GM10266 (cell line): ENCODE results near the gene PSMD5.

Source experiments
- DNase-seq: peaks from one replicate; pipeline ENCODE4 v3.0.0; 2012; ENCODE audit errors: extremely low spot score
- TF ChIP-seq, protein P1 (sequence below): IDR thresholded peaks from 2 replicates; pipeline ENCODE4 v1.5.1; 2012; ENCODE audit warnings: mild to moderate bottlenecking, low read depth; ENCODE audit not compliant: control insufficient read depth, insufficient read depth; ENCODE audit errors: missing control alignments

Gene PSMD5

DNA sequence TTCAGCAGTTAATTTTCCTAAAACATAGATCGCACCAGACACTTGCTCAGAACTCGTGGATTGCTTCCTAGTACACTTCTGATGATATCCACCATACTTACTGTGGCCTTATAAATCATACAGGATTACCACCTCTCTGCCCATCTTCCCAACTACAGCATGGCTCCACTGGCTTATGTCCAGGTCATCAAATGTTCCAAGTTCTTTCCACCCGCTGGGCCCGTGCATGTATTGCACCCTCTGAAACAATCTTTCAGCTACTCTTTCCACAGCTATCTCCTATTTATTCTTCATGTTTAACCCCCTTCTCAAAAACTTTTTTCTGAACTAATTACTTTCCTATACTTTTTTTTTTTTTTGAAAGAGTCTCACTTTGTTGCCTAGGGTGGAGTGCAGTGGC is 68.0 kb downstream of the PSMD5 start:
- DNase-seq: no peak
- TF ChIP-seq, protein P1, sequence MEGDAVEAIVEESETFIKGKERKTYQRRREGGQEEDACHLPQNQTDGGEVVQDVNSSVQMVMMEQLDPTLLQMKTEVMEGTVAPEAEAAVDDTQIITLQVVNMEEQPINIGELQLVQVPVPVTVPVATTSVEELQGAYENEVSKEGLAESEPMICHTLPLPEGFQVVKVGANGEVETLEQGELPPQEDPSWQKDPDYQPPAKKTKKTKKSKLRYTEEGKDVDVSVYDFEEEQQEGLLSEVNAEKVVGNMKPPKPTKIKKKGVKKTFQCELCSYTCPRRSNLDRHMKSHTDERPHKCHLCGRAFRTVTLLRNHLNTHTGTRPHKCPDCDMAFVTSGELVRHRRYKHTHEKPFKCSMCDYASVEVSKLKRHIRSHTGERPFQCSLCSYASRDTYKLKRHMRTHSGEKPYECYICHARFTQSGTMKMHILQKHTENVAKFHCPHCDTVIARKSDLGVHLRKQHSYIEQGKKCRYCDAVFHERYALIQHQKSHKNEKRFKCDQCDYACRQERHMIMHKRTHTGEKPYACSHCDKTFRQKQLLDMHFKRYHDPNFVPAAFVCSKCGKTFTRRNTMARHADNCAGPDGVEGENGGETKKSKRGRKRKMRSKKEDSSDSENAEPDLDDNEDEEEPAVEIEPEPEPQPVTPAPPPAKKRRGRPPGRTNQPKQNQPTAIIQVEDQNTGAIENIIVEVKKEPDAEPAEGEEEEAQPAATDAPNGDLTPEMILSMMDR: no peak

DNA sequence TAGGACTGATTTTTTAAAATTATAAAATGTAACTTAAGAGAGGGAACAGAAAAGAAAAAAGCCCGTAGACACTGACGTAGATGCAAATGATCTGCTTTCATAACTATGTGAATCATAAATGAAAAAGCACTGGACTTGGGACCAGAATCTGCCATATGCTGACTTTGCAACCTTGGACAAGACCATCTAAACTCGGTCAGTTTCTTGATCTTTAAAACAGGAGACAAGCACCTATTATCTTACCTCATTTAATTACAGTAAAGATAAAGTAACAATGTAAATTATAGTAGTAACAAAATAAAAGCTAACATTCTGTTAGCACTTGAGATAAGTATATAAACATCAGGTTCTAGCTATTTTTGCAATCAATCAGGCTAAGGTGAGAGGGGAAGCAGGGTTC is 69.5 kb downstream of the PSMD5 start:
- DNase-seq: no peak
- TF ChIP-seq, protein P1: no peak

DNA sequence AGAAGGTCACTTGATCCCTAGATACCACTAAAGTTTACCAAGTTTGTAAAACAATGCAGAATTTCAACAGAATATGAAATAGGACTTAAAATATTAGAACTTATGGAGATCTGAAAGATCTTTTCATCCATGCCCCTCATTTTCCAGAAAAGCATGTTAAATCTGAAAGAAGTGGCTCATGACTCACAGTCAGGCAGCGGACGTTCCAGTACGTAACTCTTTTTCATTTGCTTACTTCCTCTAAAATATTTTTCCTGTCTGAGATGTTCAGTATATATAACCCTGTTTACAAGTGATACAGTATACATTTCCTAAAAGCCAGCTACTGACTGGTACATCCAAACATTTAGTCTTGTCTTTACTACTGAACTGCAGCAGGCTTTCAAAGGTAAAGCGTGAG is 71.8 kb downstream of the PSMD5 start:
- TF ChIP-seq, protein P1: no peak
- DNase-seq: no peak

DNA sequence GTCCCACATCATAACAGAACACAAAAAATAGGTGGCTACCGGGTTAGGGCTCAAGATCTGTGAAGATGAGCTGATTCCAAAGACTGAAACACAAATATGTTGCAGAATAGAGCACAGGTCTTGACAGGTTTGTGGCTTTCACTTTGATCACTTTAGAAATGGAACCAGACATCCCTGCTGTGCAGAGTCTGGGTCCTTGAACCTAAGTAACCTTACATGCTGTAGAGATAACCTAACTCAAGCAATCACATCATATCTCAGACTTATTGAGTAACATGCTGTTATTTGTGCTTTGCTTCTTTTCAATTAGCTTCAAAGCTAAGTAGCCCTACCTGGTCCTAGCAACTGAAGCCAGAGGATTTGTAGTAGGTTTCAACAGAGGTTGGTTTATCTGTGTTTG is 73.8 kb downstream of the PSMD5 start:
- TF ChIP-seq, protein P1: no peak

DNA sequence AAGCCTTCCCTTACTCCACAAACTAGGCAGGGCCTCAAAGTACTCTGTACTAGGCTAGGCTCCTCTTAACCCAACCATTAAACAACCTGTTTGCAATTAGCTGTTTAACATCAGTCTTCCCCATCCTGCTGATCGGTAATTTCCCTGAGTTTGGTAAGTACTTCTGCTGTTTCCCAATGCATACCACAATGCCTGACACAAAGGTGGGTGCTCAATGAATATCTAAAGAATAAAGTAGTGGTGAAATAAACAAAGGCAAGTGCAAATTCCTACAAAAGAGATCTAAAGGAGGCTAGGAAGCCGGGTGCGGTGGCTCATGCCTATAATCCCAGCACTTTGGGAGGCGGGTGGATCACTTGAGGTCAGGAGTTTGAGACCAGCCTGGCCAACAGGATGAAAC is 74.5 kb downstream of the PSMD5 start:
- no peak for DNase-seq

More for the DNA sequence above, 73.8 kb downstream of the PSMD5 start:
- DNase-seq: no peak

DNA sequence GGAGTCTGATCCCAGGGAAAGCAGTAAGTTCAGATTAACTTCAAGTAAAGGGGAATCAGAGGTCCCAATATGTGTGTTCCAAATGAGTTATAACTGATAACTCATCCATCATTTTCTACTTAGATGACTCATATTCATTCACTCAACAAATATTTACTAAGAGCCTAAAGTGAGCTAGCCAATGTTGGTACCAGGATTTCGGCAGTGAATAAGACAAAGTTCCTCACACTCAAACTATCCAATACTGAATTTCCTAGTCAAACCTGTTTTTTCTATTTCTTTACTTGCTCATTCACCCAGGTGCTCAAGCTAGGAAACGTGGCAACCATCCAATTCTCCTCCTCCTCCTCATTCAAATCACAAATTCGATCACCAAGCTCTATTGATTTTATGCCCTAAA is 75.3 kb downstream of the PSMD5 start:
- TF ChIP-seq, protein P1: no peak
- no peak for DNase-seq

More for the DNA sequence above, 74.5 kb downstream of the PSMD5 start:
- TF ChIP-seq, protein P1: no peak
